Panc1 (cell line): Measurements from ENCODE around the gene PADI2. TPM values are rescaled to one million over a fixed set of nuclear protein-coding genes. Genes with fewer than 3 reads are reported as not detected.

Experiments used
- ATAC-seq: fragments of 200-7000 bp; cut with Tn5 transposase; 2 replicates; pipeline ENCODE4 v1.9.1; 2020; ENCODE audit warnings: mild to moderate bottlenecking, moderate library complexity
- BruUV-seq: library from RNA; stranded (reverse); fragments of 400-500 nt; replicated peaks from 2 replicates; lab custom pipeline; 2021; lab: Mats Ljungman, UMichigan
- CTCF ChIA-PET: fragments of 300-600 bp; sonication (Branson Sonifier 250); formaldehyde crosslinking; loops from one replicate; lab custom pipeline; 2022; ENCODE audit warnings: antibody characterized with exemption; lab: Charles Lee
- POLR2A ChIA-PET: fragments of 300-600 bp; sonication (Branson Sonifier 250); formaldehyde crosslinking; loops from one replicate; lab custom pipeline; 2022; ENCODE audit warnings: antibody characterized with exemption; lab: Charles Lee
- DNase-seq: peaks from one replicate; pipeline ENCODE4 v3.0.0-alpha.2; 2010; ENCODE audit warnings: low read depth, low spot score
- H3K27ac ChIP-seq: 2 replicates; pipeline ENCODE4 v1.5.1; 2011; ENCODE audit warnings: mild to moderate bottlenecking, low read length, inconsistent platforms
- H3K27me3 ChIP-seq: fragments of 200-500 bp; sonication (Bioruptor generic); 2 replicates; pipeline ENCODE4 v1.6.0; 2014; ENCODE audit warnings: low read length, inconsistent platforms; ENCODE audit not compliant: control insufficient read depth, insufficient read depth
- H3K36me3 ChIP-seq: fragments of 200-500 bp; sonication (Bioruptor generic); 2 replicates; pipeline ENCODE4 v1.5.1; 2014; ENCODE audit warnings: inconsistent platforms, mild to moderate bottlenecking, low read length, moderate library complexity; ENCODE audit not compliant: control insufficient read depth, insufficient read depth
- H3K4me1 ChIP-seq: 2 replicates; pipeline ENCODE4 v1.5.1; 2011; ENCODE audit warnings: inconsistent platforms, mild to moderate bottlenecking, low read length, moderate library complexity; ENCODE audit not compliant: control insufficient read depth, insufficient read depth
- H3K4me3 ChIP-seq, 2 experiments: 2 replicates each; pipeline ENCODE4 v1.5.1; 2011 to 2012; ENCODE audit warnings: low read depth in 2 of 2, low read length in 2 of 2, mild to moderate bottlenecking in 2 of 2, inconsistent platforms in 1 of 2, moderate library complexity in 1 of 2
- H3K9me3 ChIP-seq: fragments of 200-500 bp; sonication (Bioruptor generic); 2 replicates; pipeline ENCODE4 v1.5.1; 2014; ENCODE audit warnings: low read depth, mild to moderate bottlenecking, inconsistent platforms, low read length, moderate library complexity; ENCODE audit not compliant: control insufficient read depth, insufficient read depth
- CTCF ChIP-seq: fragments of 450-650 bp; IDR thresholded peaks from 2 replicates; pipeline ENCODE4 v1.5.1; 2017; ENCODE audit warnings: mild to moderate bottlenecking
- POLR2AphosphoS5 ChIP-seq: IDR thresholded peaks from 2 replicates; pipeline ENCODE4 v1.6.1; 2012; ENCODE audit warnings: mild to moderate bottlenecking, low read depth, low read length, moderate library complexity
- REST ChIP-seq, 2 experiments: IDR thresholded peaks; 2 replicates each; pipeline ENCODE4 v1.6.1; 2011 to 2012; ENCODE audit warnings: low read depth in 2 of 2, control low read depth in 1 of 2, low read length in 1 of 2, mild to moderate bottlenecking in 1 of 2, moderate library complexity in 1 of 2; ENCODE audit not compliant: insufficient read depth in 1 of 2
- SIN3A ChIP-seq: IDR thresholded peaks from 2 replicates; pipeline ENCODE4 v1.6.1; 2012; ENCODE audit warnings: low read depth, mild to moderate bottlenecking, low read length, moderate library complexity, borderline replicate concordance; ENCODE audit not compliant: insufficient read depth
- TCF7L2 ChIP-seq: IDR thresholded peaks from 2 replicates; pipeline ENCODE4 v1.6.1; 2011; ENCODE audit warnings: mild to moderate bottlenecking, low read depth, low read length, inconsistent platforms
- in situ Hi-C: cut with HindIII; loops from 2 replicates; pipeline ENCODE4 v1.10.0; 2016; ENCODE audit warnings: low sequenced_read_pairs, low pct_unique_long_range_greater_than_20kb
- intact Hi-C: fragments of 100-400 bp; cut with micrococcal nuclease; formaldehyde crosslinking; loops from one replicate; pipeline ENCODE4 v1.10.0; 2022; ENCODE audit not compliant: unreplicated experiment
- total RNA-seq: library from RNA; stranded (reverse); gene quantifications from one replicate; pipeline ENCODE4 v1.2.1, GENCODE V29; 2021; ENCODE audit not compliant: unreplicated experiment

Gene PADI2
- total RNA-seq, 1 experiment from 2014 or later: 507 TPM

GRCh38 chr1:17109892-17110554 lies 9.2 kb downstream of the PADI2 start:
- Histone ChIP-seq H3K4me1 (peaks cover 54% of the 10 kb centered on the region), H3K27me3 (no peaks in the 10 kb centered on the region), H3K4me3 (no peak overlapping the region), H3K9me3 (no peaks in the 10 kb centered on the region), H3K27ac (peak overlapping the region; percentile 49), H3K36me3 (no peaks in the 10 kb centered on the region)
- in situ Hi-C loops: no loop called here
- DNase-seq (no peak), ATAC-seq (peak; percentile 27; the same call in 1 of the 2 replicates)
- no TSS peak for BruUV-seq
- no peak for TF ChIP-seq CTCF
- TF ChIP-seq SIN3A: no peak
- no peak for TF ChIP-seq TCF7L2
- no peak for TF ChIP-seq POLR2AphosphoS5
- no peak for TF ChIP-seq REST (IDR thresholded peaks at IDR 0.05; ENCODE audit: insufficient read depth in 1 of 2, low read depth in 2 of 2, low read length in 1 of 2)
- POLR2A ChIA-PET: interaction anchor here (0.6 kb wide), 1 partner anchor 51 kb away, joined by 6 read pairs; no protein-coding TSS in a partner anchor
- intact Hi-C loops: no loop called here
- CTCF ChIA-PET: no interaction called here

GRCh38 chr1:17108786-17109185 lies 10.5 kb downstream of the PADI2 start:
- CTCF ChIA-PET: no interaction called here
- DNase-seq (no peak), ATAC-seq (peak; percentile 62)
- POLR2A ChIA-PET: no interaction called here
- intact Hi-C loops: no loop called here
- TF ChIP-seq CTCF (no peak), REST (IDR thresholded peaks at IDR 0.05; ENCODE audit: insufficient read depth in 1 of 2, low read depth in 2 of 2, low read length in 1 of 2) (no peak), SIN3A (no peak), TCF7L2 (no peak), POLR2AphosphoS5 (no peak)
- H3K27me3 ChIP-seq: no peaks in the 10 kb centered on the region
- H3K27ac ChIP-seq: peak overlapping the region; percentile 56; the same call in 1 of the 2 replicates
- no peaks in the 10 kb centered on the region for H3K36me3 ChIP-seq
- H3K9me3 ChIP-seq: no peaks in the 10 kb centered on the region
- in situ Hi-C loops: no loop called here
- peaks cover 42% of the 10 kb centered on the region for H3K4me1 ChIP-seq
- no peak overlapping the region for H3K4me3 ChIP-seq
- no TSS peak for BruUV-seq
